Ovary (tissue), 3 donors: Measurements from ENCODE around the gene HNRNPL.

Experiments
- CTCF ChIP-seq, 3 donors: fragments of 450-650 bp in 2 of 3; fragments of 200-600 bp in 1 of 3; IDR thresholded peaks; one replicate each; pipeline versions ENCODE4 v1.5.1 to v1.8.0; 2016 to 2022; ENCODE audit warnings: antibody characterized with exemption in 3 of 3, mild to moderate bottlenecking in 1 of 3
- EP300 ChIP-seq: sonication (generic); formaldehyde crosslinking; IDR thresholded peaks from one replicate; pipeline ENCODE4 v1.6.1; 2017; ENCODE audit warnings: antibody characterized with exemption
- donor health status: DM: no; HTN: no; CAD: no.

GRCh38 chr19:38867171-38867780, 17.5 kb upstream of the HNRNPL start:
- no peak for TF ChIP-seq CTCF (IDR thresholded peaks at IDR 0.05)
- no peak for TF ChIP-seq EP300
